HK-2 (cell line): ENCODE data around the gene TTLL3.
A peak's percentile ranks its signal among the peaks of the same experiment; 100 is the strongest.

Experiments
- DNase-seq: peaks from one replicate; pipeline ENCODE4 v3.0.0-alpha.2; 2018; ENCODE audit not compliant: unreplicated experiment

Gene TTLL3

GRCh38 chr3:9780910-9781309 is 29.2 kb upstream of the TTLL3 start:
- no peak for DNase-seq

DNA sequence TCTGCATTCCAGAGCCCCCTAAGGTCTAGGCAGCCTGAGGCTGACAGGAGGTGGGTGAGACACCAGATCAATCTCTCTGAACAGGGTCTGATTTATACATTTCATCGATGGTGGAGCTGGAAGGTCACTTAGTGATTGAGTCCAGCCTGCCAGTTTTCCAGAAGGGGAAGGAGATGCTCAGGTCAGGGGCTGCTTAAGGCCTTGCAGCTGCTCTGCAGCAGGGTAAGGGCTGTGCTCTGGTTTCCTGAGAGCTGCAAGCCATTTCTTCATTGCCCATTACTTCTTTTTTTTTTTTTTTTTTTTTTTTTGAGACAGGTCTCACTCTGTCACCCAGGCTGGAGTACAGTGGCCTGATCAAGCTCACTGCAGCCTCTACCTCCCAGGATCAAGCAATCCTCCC is 28.5 kb upstream of the TTLL3 start:
- DNase-seq: no peak

GRCh38 chr3:9781978-9782603 is 28.0 kb upstream of the TTLL3 start:
- DNase-seq: no peak

GRCh38 chr3:9782770-9783169 is 27.3 kb upstream of the TTLL3 start:
- DNase-seq: no peak

DNA sequence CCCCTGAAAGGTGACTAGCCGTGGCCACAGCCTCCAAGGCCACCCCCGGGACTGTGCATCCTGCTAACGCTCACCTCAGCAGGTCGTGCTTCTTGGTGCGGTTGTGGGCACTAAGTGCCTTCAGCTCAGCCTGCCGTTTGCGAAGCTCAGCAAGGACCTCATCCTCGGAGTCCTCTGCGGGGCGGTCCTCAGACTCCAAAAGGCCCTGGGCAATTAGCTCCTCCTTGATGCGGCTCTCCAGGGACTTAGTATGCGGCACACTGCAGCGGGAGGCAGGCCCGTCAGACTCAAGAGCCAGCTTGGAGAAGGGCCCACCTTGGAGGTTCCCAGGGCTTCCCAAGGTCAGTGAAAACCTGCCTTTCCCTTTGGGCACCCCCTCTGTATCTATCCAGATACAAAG is 26.1 kb upstream of the TTLL3 start:
- DNase-seq: no peak

DNA sequence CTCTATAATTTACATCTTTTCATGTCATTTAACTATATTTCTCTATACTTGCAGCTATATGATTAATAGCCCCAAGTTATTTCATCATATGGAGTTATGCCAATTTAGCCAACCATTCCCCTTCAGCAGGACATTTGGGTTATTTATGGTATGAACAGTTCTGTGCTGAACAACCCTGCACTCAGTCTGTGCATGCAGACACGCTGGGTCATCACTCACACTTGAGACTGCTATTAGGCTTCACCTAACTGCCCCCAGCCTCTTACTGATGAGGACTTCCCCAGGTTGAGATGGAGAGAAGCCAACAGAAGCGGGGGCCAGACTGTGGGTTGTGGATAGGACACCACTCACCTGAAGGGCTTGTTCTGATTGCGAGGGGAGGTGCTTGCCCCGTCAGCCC is 25.1 kb upstream of the TTLL3 start:
- no peak for DNase-seq

GRCh38 chr3:9785602-9786001 is 24.5 kb upstream of the TTLL3 start:
- DNase-seq: no peak

GRCh38 chr3:9786209-9786739 is 23.8 kb upstream of the TTLL3 start:
- DNase-seq: no peak

DNA sequence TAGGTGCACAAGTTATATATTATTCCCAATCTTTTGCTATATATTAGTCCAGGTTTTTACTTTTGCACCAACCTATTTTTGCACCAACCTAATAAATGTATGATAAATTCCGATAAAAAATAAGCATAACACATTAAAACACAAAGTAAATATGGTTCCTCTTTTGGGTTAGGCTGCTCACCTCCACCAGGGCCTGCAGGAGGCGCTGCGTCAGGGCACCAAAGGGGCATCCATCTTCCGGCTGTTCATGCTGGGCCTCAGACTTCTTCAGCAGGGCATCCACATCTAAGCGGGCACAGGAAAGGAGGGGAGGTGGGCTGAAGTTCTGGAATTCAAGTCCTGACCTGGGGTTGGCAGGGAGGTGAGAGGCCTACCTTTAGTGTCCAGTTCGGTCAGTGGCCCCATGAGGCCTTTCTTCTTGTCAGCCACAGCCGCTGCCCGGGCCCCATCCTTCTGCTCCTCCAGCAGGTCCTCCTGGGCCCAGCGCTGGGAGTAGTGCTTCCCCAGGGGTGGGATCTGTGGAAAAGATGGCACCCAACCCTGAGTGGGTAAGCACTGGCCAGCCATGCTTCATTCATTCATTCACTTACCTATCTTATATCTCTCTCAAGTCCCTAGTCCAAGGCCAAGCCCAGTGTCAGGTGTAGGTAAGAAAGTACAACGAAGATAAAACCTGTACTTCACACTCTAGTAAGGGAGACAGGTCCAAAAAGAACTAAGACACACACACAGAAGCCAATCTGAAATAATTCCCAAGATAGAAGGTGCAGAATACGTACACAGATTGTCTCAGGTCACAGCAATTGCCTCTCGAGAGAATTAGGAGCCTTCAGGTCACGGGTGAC is 23.0 kb upstream of the TTLL3 start:
- no peak for DNase-seq

DNA sequence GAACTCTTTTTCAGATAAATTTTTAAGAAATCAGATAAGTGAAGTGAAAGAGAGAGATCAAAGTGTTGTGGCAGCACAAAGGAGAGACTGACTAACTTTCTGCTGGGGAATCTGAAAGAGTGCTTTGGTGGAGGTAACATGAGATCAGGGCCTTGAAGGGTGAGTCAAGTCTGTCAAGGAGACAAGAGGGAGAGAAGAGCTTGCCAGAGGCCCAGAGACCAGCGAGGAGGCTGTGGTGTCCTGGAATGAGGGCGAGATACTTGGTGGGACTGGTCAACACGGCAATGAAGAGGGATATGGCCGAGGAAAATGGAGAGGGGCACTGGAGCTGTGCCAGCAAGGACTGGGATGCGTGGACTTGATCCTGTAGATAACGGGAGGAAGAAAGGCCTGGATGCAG is 22.3 kb upstream of the TTLL3 start:
- no peak for DNase-seq

- DNase-seq: no peak
Measured at GRCh38 chr3:9791127-9791526, 18.9 kb upstream of the TTLL3 start.

DNA sequence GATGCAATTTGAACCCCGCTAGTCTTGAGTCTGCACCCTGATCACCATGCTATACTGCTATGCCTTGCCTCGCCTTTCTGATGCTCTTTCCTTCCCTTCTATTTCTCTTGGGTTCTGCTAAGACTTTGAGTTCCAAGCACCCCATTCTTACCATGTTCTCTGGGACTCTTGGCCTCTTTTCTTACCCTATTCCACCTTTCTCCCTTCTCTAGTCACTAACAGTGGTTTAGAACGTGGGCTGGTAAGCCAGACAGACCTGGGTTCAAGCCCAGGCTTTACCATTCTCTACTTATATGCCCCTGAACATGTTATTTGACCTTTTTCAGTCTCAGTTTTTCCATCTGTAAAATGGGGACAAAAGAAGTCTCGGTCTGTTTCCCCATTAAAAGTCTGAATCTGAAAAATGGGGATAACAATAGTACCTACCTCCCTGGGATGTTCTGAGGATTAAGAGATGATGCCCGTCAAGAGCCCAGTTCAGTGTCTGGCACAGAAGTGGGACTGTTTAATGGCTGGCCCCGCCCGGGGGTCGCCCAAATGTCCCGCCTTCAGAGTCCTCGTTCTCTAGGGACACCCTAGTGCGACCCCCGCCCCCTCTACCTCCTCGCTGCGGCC is 18.2 kb upstream of the TTLL3 start:
- no peak for DNase-seq

- DNase-seq: peak; percentile 87
Measured at GRCh38 chr3:9792405-9793160, 17.5 kb upstream of the TTLL3 start, which contains the start of the genes ARPC4 and TADA3. Gene ARPC4 (plus strand): TSS chr3:9793082. CDS start chr3:9793122, 40 bp downstream. Gene TADA3 (minus strand): TSS chr3:9792473. CDS start chr3:9791466, 1,007 bp downstream.

GRCh38 chr3:9793161-9793781 is 16.8 kb upstream of the TTLL3 start:
- peak; percentile 42 for DNase-seq

DNA sequence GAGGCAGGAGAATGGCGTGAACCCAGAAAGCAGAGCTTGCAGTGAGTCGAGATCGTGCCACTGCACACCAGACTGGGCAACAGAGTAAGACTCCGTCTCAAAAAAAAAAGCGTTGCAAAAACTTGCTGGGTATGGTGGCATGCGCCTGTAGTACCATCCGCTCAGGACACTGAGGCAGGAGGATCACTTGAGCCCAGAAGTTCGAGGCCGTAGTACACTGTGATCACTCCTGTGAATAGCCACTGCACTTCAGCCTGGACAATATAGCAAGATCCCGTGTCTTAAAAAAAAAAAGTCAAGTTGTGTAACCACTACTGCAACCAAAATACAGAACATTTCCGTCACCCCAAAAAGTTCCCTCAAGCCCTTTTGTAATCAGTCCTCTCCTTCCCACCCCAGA is 15.7 kb upstream of the TTLL3 start:
- DNase-seq: no peak

- no peak for DNase-seq
Measured at GRCh38 chr3:9795207-9795606, 14.9 kb upstream of the TTLL3 start.

DNA sequence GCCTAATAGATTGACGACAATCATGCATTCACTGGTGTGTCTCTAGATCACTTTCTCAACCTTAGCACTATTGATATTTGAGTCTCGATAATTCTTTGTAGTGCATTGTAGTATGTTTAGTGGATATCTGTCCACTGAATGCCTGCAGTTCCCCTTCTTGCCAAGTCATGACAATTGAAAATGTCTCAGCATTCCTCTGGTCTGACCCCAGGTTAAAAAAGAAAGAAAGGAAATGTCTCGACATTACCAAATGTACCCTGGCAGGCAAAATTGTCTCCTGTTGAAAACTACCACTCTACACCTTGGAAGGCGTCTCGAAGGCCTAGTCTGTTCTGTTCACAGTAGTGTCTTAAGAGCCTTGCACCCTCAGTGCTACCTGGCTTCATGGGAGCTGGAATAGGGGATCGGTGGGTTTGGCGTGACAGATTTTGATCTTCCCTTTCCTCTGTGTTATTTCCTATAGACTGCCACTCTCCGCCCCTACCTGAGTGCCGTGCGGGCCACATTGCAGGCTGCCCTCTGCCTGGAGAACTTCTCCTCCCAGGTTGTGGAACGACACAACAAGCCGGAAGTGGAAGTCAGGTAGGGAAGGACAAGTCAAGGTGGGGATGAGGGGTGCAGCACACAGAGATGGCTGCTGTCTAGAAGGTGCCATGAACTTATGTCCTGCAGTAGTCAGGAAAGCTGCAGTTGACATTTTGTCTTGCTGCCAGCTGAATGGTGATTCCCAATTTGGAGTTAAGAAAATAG is 12.7 kb upstream of the TTLL3 start:
- no peak for DNase-seq

DNA sequence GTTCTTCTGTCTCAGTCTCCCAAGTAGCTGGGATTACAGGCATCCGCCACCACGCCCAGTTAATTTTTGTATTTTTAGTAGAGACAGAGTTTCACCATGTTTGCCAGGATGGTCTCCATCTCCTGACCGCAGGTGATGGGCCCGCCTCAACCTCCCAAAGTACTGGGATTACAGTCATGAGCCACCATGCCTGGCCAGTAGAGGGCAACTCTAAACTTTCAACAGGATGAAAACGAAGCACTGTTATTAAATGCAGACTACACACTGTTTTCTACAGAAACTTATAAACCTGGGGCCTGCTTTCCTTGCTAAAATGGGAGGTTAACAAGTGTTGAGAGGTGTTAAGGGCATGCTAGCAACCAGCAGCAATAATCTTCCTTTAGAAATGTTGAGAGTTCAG is 9.5 kb upstream of the TTLL3 start:
- no peak for DNase-seq

- DNase-seq: no peak
Measured at GRCh38 chr3:9803494-9803893, 6.6 kb upstream of the TTLL3 start.

GRCh38 chr3:9804996-9805395 is 5.1 kb upstream of the TTLL3 start:
- DNase-seq: no peak

DNA sequence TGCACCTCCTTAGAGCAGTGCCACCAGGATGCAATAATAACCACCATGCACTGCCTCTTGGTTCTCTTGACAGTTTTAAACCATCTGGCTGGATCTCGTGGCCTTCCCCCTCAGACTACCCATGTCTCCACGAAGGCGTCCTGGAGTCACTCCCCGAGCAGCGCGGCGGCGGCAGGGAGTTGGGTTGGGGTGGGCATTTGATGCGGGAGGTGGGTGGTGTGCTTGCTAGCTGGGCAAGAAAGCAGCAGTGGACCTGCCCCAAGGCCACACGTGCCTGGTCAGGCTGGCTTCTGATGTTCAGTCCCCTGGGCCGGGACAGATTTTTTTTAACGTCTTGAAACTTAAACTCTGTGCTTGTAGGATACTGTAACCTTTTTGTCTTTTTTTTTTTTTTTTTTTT is 3.9 kb upstream of the TTLL3 start:
- DNase-seq: no peak
